ENCODE measurements around the gene CYTH4.

GRCh38 chr22:37304595-37305343 is 22.5 kb downstream of the CYTH4 start:
- TF ChIP-seq CTCF (IDR thresholded peaks at IDR 0.05) (no peak), POLR2A (IDR thresholded peaks at IDR 0.05) (no peak)
